NOMO-1 (cell line): Measurements from ENCODE around the gene FIG4.
"Not testable (repeated sequence)": the region's sequence is repeated elsewhere in the genome, so short reads cannot be mapped to it uniquely, and the experiment has no call there.

Experiments
- DNase-seq, 2 experiments: peaks; one replicate each; lab custom pipeline; 2025; ENCODE audit not compliant: unreplicated experiment in 2 of 2; lab: John Stamatoyannopoulos, UW

Gene FIG4

DNA sequence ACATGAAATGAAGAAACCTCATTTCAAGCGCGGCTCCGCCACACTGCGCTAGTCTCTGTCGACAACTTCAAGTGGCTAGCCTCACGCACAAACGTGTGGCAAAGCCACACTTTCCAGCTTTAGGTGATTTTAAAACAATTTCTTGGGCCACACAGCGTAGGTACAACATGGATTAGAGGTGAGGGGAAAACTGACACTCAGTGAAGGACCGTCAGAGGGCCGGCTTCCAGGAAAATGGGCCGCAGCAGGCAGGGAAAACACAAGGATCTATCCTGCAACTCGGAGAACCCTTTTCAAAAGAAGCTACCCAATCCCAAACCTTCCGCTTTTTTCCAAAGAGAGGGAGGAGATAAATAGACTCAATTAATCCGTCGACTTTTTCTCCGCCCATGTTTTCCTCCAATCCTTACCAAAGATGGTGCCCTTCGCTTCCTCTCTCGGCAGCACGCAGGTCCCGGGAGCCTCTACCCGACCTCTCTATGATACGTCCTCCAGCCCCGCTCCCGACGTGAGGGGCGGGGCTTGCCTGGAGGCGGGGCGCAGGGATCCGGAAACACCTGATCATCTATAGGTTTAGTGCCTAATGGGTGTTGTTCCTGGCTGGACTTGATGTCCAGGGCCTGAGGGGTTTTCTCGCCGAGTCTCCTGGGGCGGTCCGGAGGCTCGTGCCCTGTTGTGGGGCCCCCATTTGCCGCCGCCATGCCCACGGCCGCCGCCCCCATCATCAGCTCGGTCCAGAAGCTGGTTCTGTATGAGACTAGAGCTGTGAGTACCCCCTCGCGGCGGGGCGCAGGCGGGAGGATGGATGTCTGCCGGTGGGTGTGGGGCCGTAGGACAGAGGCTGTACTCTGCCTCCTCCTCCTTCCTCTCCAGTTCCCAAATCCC is at the start of gene FIG4, which contains the start of gene AK9:
TSS of gene FIG4 (plus strand) at position 560 of the 885 bp plus-strand sequence. CDS start at position 700, 140 bp downstream.
TSS of gene AK9 (minus strand) at position 466 of the 885 bp plus-strand sequence. CDS start 15,457 bp downstream, outside the sequence.
- DNase-seq = peak; percentile 74 to 82

GRCh38 chr6:109644131-109644530 is 47.0 kb upstream of the FIG4 start:
- no peak for DNase-seq

- no peak for DNase-seq
Observed at GRCh38 chr6:109653264-109653663, 37.8 kb upstream of the FIG4 start.

DNA sequence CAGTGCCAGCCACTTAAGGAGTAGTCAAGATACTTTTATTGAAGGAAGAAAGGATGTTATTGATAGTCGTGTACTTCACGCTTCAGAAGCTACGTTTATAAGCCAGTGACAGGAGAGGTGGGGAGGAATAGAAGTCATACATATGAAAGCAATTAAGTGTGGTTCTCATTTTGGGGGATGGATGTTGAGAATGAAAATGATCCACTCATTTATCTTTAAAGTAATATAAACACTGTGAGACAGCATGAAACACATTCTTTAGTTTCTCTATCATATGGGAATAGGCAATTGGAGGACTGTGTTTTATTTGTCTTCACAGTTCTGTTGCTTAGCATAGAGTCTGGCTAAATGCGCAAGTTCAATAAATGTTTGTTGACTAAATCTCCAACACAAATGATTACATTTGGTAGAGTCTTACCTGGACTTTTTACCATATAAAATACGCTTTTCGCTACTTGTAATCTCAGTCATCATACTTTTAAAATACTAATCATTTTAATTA is 35.3 kb upstream of the FIG4 start:
- DNase-seq = no peak

- DNase-seq = no peak
Observed at GRCh38 chr6:109660526-109661320, 30.4 kb upstream of the FIG4 start.

- no peak for DNase-seq
Observed at GRCh38 chr6:109662192-109662591, 28.9 kb upstream of the FIG4 start.

GRCh38 chr6:109669811-109670210 is 21.3 kb upstream of the FIG4 start:
- no peak for DNase-seq

DNA sequence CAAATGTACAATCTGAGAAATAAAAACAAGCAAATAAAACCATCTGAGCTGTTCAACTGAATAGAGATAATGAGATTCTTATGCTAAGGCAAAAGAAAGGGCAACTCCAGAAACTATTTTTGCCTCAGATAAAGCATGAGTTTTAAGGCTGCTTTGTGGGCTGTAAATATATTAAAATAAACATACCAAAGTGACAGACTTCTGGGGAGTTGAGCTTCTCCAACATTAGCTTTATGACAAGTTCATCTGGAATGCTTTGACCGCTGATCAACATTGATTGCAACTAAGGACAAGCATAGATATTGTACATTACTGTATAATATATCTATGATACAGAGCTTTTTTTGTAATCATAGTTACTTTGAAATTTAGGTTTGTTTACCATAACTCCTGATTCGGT is 19.4 kb upstream of the FIG4 start:
- no peak for DNase-seq

GRCh38 chr6:109672175-109672574 is 18.9 kb upstream of the FIG4 start:
- no peak for DNase-seq

DNA sequence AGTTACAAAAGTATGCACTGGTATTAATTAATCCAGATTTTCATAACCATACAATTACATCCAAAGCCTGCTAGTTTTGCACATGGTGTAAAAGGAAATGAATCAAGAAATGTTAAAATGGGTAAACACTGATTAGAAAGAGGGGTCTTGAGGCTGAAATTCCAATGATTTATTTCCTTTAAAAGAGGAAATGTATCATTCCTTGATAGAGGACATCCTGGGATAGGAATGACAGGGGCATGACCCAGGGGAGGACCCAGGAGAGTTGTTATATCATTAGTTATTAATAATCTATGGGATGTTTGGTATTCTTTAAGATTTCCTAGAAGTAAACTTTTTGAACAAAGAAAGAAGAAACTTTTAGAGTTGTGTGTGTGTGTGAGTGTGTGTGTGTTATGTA is 18.3 kb upstream of the FIG4 start:
- no peak for DNase-seq

DNA sequence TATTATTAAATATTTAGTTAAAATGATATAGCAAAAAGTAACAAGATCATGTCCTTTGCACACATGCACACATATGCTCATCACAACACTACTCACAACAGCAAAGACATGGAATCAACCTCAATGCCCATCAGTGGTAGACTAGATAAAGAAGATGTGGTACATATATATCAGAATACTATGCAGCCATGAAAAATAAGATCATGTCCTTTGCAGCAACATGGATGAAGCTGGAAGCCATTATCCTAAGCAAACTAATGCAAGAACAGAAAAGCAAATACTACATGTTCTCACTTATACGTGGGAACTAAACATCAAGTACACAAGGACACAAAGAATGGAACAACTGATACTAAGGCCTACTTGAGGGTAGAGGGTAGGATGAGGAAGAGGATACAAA is 14.4 kb upstream of the FIG4 start:
- no peak for DNase-seq

GRCh38 chr6:109678240-109678639 is 12.9 kb upstream of the FIG4 start:
- no peak for DNase-seq

DNA sequence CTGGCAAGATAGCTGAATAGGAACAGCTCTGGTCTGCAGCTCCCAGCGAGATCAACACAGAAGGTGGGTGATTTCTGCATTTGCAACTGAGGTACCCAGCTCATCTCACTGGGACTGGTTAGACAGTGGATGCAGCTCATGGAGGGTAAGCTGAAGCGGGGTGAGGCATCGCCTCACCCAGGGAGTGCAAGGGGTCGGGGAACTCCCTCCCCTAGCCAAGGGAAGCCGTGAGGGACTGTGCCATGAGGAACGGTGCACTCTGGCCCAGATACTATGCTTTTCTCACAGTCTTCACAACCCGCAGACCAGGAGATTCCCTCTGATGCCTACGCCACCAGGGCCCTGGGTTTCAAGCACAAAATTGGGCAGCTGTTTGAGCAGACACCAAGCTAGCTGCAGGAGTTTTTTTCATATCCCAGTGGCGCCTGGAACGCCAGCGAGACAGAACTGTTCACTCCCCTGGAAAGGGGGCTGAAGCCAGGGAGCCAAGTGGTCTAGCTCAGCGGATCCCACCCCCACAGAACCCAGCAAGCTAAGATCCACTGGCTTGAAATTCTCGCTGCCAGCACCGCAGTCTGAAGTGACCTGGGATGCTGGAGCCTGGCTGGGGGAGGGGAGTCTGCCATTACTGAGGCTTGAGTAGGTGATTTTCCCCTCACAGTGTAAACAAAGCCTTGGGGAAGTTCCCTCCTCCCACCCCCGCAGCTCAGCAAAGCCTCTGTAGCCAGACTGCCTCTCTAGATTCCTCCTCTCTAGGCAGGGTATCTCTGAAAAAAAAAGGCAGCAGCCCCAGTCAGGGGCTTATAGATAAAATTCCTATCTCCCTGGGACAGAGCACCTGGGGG is 12.2 kb upstream of the FIG4 start:
- DNase-seq = not testable (repeated sequence)

GRCh38 chr6:109686566-109687265 is 4.4 kb upstream of the FIG4 start:
- DNase-seq = no peak

- peak in 1 of 2 experiments; percentile 2 for DNase-seq
Observed at GRCh38 chr6:109687271-109687761, 3.8 kb upstream of the FIG4 start.

GRCh38 chr6:109690373-109690736 is 741 bp upstream of the FIG4 start:
- DNase-seq = peak in 1 of 2 experiments; percentile 29

DNA sequence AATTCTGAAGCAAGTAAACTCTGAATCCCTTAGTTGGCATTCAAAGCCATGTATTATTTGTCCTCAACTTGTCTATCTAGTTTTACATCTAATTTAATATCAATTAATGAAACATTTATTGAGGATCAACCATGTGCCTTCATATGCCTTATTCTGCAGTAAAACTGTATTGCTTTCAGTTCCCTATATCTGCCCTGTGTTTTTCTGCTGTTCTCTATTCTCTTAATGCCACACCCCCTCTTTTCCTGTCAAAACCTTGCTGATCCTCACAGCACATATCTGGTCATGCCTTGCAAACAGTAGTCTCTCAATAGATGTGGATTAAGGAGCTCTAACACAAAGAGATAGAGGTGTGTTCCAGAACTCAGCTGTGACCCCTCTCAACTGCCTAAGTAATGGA is 2.0 kb downstream of the FIG4 start:
- DNase-seq = peak; percentile 46 to 73

- no peak for DNase-seq
Observed at GRCh38 chr6:109695468-109695867, 4.4 kb downstream of the FIG4 start.

- no peak for DNase-seq
Observed at GRCh38 chr6:109696355-109696754, 5.3 kb downstream of the FIG4 start.

GRCh38 chr6:109701221-109701620 is 10.1 kb downstream of the FIG4 start:
- DNase-seq = no peak
